GM18517 (cell line): ENCODE results near the gene HOXC6.

Source experiments
- ATAC-seq: cut with Tn5 transposase; IDR thresholded peaks from one replicate; pipeline ENCODE4 v1.9.1; 2021; ENCODE audit warnings: mild to moderate bottlenecking, moderate library complexity; ENCODE audit not compliant: unreplicated experiment

The HOXC6 gene

DNA sequence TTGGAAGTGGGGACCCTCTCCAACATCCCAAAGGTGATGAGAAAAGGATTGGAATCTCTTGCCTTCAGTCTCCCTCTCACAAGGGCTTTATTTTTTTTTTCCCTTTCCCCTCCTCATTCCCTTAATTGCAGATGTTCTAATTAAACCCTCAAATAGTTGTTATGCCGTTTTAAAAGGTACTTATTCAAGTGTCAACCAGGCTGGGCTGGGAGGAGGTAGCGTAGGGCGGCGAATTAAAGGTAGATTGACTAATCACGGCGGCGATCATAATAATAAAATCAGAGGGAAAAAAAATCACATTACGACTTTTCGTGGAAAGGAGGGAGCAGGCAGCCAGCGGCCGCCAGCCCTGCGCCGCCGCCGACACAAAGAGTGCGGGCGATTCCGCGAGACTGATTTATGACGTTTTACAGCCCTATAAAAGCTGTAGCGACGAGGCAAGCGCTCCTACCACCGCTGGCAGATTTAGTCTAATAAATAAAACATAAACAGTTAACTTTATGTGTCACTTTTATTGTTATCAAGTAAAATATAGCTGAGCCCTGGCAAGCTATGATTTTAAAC lies 23.7 kb downstream of the HOXC6 start:
- no peak for ATAC-seq

DNA sequence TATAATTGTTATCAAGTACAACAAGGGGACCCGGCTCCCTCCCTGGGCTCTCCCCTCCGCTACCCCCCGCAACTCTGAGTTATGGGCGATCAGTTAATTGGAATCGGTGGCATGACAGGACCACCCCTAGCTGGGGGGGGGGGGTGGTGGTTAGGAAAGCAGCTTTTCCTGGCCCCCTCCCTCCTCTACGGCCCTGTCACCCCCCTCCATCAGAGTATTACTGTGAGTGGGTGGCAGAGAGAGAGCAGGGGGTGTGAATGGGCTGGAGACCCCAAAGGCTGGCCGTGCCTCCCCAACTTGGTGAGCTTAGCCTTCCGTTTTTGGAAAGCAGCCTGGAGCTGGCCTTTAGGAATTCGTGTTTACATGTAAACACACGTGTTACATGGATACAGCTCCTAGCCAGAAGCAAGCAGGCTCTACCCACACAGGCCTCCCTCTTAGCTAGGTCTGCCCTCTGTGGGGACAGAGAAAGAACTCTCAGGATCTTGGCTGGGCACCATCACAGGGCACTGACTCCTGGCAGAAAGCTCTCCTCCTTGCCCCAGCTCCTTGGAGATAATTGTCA lies 24.3 kb downstream of the HOXC6 start:
- peak; percentile 20 for ATAC-seq

GRCh38 chr12:54053003-54053750 lies 24.9 kb downstream of the HOXC6 start:
- peak; percentile 87 for ATAC-seq

DNA sequence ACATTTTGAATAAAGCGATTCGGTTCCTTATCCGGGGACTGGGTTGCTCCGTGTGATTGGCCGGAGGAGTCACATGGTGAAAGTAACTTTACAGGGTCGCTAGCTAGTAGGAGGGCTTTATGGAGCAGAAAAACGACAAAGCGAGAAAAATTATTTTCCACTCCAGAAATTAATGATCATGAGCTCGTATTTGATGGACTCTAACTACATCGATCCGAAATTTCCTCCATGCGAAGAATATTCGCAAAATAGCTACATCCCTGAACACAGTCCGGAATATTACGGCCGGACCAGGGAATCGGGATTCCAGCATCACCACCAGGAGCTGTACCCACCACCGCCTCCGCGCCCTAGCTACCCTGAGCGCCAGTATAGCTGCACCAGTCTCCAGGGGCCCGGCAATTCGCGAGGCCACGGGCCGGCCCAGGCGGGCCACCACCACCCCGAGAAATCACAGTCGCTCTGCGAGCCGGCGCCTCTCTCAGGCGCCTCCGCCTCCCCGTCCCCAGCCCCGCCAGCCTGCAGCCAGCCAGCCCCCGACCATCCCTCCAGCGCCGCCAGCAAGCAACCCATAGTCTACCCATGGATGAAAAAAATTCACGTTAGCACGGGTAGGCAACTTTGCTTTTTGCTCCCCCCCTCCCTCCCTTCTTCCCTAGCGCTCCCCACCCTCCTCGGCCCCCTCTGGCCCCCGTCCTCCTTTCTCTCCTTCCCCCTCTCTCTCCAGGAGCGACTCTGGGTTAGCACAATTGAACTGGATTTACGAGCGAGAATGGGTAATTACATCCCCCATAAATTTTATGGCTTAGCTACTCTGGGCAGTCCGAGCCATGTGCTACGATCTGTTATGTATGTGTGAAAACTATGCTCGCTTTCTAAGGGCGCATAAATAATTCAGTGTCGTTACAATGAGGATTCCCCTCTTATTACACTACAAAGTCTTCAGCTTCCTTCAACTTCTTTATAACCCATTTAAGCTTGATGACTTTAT lies 25.8 kb downstream of the HOXC6 start, which contains the start of gene HOXC4:
Gene HOXC4, plus strand, starts transcription at position 85 of the 991 bp plus-strand sequence. Its CDS starts 88 bp downstream, at position 173.
- ATAC-seq = peak; percentile 35

GRCh38 chr12:54054742-54055194 lies 26.5 kb downstream of the HOXC6 start:
- ATAC-seq = no peak

DNA sequence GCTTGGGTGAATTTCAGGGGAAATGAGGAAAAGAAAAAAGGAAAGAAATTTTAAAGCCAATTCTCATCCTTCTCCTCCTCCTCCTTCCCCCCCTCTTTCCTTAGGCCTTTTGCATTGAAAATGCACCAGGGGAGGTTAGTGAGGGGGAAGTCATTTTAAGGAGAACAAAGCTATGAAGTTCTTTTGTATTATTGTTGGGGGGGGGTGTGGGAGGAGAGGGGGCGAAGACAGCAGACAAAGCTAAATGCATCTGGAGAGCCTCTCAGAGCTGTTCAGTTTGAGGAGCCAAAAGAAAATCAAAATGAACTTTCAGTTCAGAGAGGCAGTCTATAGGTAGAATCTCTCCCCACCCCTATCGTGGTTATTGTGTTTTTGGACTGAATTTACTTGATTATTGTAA lies 27.3 kb downstream of the HOXC6 start:
- no peak for ATAC-seq

- no peak for ATAC-seq
Measured at GRCh38 chr12:54056110-54056509, 27.9 kb downstream of the HOXC6 start.

- no peak for ATAC-seq
Measured at GRCh38 chr12:54058128-54058768, 30.0 kb downstream of the HOXC6 start.

- no peak for ATAC-seq
Measured at GRCh38 chr12:54059668-54060067, 31.4 kb downstream of the HOXC6 start.

DNA sequence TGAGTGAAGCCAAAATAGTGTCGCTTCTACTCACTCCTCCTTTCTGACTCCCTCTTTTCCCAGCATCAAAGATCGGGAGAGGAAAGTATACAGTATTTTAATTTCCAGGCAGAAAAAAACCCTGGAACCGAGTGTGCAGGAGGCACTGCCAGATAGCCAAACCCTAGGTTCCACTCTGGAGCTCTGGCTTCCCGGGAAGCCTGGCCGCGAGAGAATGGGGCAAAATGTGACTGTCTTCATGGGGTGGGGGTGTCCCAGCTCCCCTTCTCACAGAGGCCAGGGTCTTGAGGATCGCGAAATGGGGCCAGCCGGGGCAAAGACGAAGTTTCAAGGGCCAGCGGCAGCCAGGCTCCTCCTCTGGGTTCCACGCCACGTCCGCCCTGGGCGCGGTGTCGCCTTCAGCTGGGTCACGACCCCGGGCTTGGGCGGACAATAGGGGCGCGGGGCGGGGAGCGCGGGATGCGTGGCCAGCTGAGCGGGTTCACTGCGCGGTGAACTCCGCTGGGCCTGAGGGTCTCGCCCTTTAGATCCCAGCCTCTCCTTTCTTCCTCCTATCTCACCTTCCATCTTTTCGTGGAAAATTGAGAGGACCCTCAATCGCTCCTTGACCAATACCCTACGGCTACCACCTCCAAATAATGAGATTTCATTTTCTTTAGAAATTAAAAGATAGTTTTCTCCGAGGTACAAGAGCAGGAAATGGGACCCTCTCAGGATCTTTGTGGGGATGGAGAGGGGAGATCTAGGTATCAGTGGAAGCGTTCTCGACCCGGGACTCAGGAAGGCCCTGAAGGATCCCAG lies 32.1 kb downstream of the HOXC6 start:
- ATAC-seq = no peak

- ATAC-seq = no peak
Measured at GRCh38 chr12:54060975-54061778, 32.9 kb downstream of the HOXC6 start.

DNA sequence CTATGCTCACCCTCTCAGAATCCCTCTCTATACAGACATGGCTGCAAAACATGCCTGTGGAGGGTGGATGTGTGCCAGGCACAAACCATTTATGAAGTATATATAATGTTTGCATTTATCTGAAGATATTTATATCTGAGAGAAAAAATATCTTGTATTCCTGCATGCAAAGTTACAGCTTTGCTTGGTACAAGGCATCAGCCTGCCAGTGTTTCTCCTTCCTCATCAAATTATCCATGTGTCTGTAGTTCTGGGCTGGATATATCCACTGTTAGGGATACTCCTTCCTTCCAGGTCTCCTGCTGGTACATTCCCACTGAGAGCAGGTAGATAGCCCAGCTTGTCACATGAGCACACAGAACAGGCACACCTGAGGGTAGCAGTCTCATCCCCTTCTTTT lies 37.4 kb downstream of the HOXC6 start:
- ATAC-seq = no peak

GRCh38 chr12:54066408-54066807 lies 38.2 kb downstream of the HOXC6 start:
- ATAC-seq = no peak

- ATAC-seq = no peak
Measured at GRCh38 chr12:54068418-54069070, 40.3 kb downstream of the HOXC6 start.

- no peak for ATAC-seq
Measured at GRCh38 chr12:54071942-54072341, 43.7 kb downstream of the HOXC6 start.

DNA sequence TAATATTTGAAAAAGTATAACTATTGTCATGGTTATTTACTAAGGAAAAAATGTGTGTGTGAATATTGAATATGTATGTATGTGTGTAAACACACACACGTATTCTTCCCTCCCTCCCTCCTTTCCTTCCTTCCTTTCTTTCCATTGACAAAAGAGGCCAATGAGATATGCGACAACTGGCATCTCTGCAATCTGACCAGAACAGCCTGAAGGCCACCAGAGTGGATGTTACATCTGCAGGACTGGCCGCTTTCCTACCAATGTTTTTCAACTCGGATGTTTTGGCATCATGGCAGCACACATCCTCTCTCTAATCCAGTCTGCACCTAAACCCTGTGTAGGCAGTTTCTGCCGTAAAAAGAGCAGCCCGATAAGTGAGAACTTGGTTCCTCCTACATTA lies 46.1 kb downstream of the HOXC6 start:
- no peak for ATAC-seq

- ATAC-seq = no peak
Measured at GRCh38 chr12:54075409-54075808, 47.2 kb downstream of the HOXC6 start.

GRCh38 chr12:54075974-54076373 lies 47.7 kb downstream of the HOXC6 start:
- ATAC-seq = no peak
